Suprapubic skin (tissue), 4 donors: ENCODE measurements around the gene CTNNA3.

Experiments used
- EP300 ChIP-seq: sonication (generic); formaldehyde crosslinking; IDR thresholded peaks from one replicate; pipeline ENCODE4 v1.6.1; 2017; ENCODE audit warnings: antibody characterized with exemption
- POLR2A ChIP-seq, 2 donors: fragments of 450-650 bp; IDR thresholded peaks; one replicate each; pipeline ENCODE4 v1.6.1; 2017; ENCODE audit warnings: antibody characterized with exemption in 2 of 2, mild to moderate bottlenecking in 2 of 2, moderate library complexity in 2 of 2
- POLR2AphosphoS5 ChIP-seq, 3 donors: sonication (generic); formaldehyde crosslinking; IDR thresholded peaks; one replicate each; pipeline ENCODE4 v1.6.1; 2017; ENCODE audit warnings: antibody characterized with exemption in 3 of 3
- TF ChIP-seq, protein P1 (sequence below), 2 donors: fragments of 200-600 bp in 1 of 2; fragments of 450-650 bp in 1 of 2; sonication (generic) in 1 of 2; IDR thresholded peaks; one replicate each; pipeline ENCODE4 v1.5.1; 2016 to 2019; ENCODE audit warnings: antibody characterized with exemption in 2 of 2, mild to moderate bottlenecking in 1 of 2, moderate library complexity in 1 of 2

DNA sequence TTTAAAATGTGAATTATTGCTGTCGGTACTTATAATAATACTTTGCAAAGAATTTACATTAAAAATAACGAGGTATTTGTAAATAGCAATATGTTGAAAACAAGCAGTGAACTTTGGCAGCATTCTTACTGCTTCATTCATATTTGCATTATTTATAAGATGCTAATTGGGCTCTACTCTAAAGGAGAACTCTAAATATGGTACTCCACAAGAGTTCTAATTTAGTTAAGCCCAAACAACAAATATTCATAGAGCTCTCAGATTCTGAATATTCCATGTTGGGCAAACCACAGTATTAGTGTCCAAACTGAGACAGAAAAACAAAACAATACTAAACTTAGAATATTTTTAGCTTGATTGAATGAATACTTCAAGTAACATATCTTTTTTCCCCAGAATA lies 1674.6 kb downstream of the CTNNA3 start:
- TF ChIP-seq, protein P1, sequence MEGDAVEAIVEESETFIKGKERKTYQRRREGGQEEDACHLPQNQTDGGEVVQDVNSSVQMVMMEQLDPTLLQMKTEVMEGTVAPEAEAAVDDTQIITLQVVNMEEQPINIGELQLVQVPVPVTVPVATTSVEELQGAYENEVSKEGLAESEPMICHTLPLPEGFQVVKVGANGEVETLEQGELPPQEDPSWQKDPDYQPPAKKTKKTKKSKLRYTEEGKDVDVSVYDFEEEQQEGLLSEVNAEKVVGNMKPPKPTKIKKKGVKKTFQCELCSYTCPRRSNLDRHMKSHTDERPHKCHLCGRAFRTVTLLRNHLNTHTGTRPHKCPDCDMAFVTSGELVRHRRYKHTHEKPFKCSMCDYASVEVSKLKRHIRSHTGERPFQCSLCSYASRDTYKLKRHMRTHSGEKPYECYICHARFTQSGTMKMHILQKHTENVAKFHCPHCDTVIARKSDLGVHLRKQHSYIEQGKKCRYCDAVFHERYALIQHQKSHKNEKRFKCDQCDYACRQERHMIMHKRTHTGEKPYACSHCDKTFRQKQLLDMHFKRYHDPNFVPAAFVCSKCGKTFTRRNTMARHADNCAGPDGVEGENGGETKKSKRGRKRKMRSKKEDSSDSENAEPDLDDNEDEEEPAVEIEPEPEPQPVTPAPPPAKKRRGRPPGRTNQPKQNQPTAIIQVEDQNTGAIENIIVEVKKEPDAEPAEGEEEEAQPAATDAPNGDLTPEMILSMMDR (IDR thresholded peaks at IDR 0.05), result no peak
- TF ChIP-seq EP300 (no peak), POLR2A (IDR thresholded peaks at IDR 0.05) (no peak), POLR2AphosphoS5 (IDR thresholded peaks at IDR 0.05) (no peak)
